Endothelial cell (in vitro differentiated cells): ENCODE measurements around the gene PHF10. TPM values are rescaled to one million over a fixed set of nuclear protein-coding genes. Genes with fewer than 3 reads are reported as not detected.
"Not testable (repeated sequence)": the region's sequence is repeated elsewhere in the genome, so short reads cannot be mapped to it uniquely, and the experiment has no call there.

Experiments
- DNase-seq: peaks from one replicate; pipeline ENCODE4 v3.0.0; 2021; ENCODE audit warnings: low spot score
- H3K27ac Mint-ChIP-seq: one replicate; pipeline ENCODE4 v1.8.0; 2021; ENCODE audit warnings: mixed read lengths, inconsistent platforms; ENCODE audit not compliant: unreplicated experiment
- H3K27me3 Mint-ChIP-seq: one replicate; pipeline ENCODE4 v1.8.0; 2021; ENCODE audit warnings: mild to moderate bottlenecking, moderate library complexity, mixed read lengths, inconsistent platforms; ENCODE audit not compliant: unreplicated experiment
- H3K36me3 Mint-ChIP-seq: one replicate; pipeline ENCODE4 v1.8.0; 2021; ENCODE audit warnings: mild to moderate bottlenecking, low read depth, mixed read lengths, inconsistent platforms; ENCODE audit not compliant: unreplicated experiment
- H3K4me1 Mint-ChIP-seq: one replicate; pipeline ENCODE4 v1.8.0; 2021; ENCODE audit warnings: mild to moderate bottlenecking, mixed read lengths, inconsistent platforms; ENCODE audit not compliant: unreplicated experiment
- H3K4me3 Mint-ChIP-seq: one replicate; pipeline ENCODE4 v1.8.0; 2021; ENCODE audit warnings: mild to moderate bottlenecking, mixed read lengths, inconsistent platforms; ENCODE audit not compliant: unreplicated experiment
- H3K9me3 Mint-ChIP-seq: one replicate; pipeline ENCODE4 v1.8.0; 2021; ENCODE audit warnings: mixed read lengths, inconsistent platforms; ENCODE audit not compliant: unreplicated experiment
- CTCF ChIP-seq: fragments of 200-600 bp; sonication (generic); IDR thresholded peaks from one replicate; pipeline ENCODE4 v1.5.0; 2021; ENCODE audit warnings: antibody characterized with exemption; ENCODE audit not compliant: unreplicated experiment
- long read RNA-seq: library from polyadenylated mRNA; unstranded; transcript quantifications from one replicate; pipeline ENCODE4 v2.0.0, GENCODE V29; 2020; ENCODE audit not compliant: unreplicated experiment
- total RNA-seq: library from RNA; stranded (reverse); fragmentation: NEBNext Ultra II Directional; extraction: Animal tissue kit (Norgen Biotek cat#: 25700); gene quantifications from one replicate; pipeline ENCODE4 v1.2.1, GENCODE V29; 2021; ENCODE audit not compliant: unreplicated experiment

The PHF10 gene
- 33.6 TPM for total RNA-seq
- long read RNA-seq: 0 reads

GRCh38 chr6:169724494-169725124 lies at the start of gene PHF10:
PHF10 (minus strand) TSS chr6:169724500; CDS start chr6:169723931, 569 bp downstream.
- peak within 1 kb of the TSS; percentile 79 for H3K27ac Mint-ChIP-seq
- peaks cover 5% of the 10 kb centered on the region for H3K36me3 Mint-ChIP-seq
- H3K27me3 Mint-ChIP-seq: peaks cover 8% of the 10 kb centered on the region
- H3K9me3 Mint-ChIP-seq: no peaks in the 10 kb centered on the region
- peak; percentile 68 for DNase-seq
- no peak for TF ChIP-seq CTCF
- H3K4me1 Mint-ChIP-seq: peaks cover 25% of the 10 kb centered on the region
- peak within 1 kb of the TSS; percentile 93 for H3K4me3 Mint-ChIP-seq

GRCh38 chr6:169766921-169767736 lies 42.8 kb upstream of the PHF10 start:
- TF ChIP-seq CTCF: no peak
- H3K4me1 Mint-ChIP-seq: peaks cover 6% of the 10 kb centered on the region
- H3K36me3 Mint-ChIP-seq: peaks cover 26% of the 10 kb centered on the region
- no peaks in the 10 kb centered on the region for H3K27me3 Mint-ChIP-seq
- no peaks in the 10 kb centered on the region for H3K9me3 Mint-ChIP-seq
- no peak overlapping the region for H3K4me3 Mint-ChIP-seq
- DNase-seq: no peak
- no peak overlapping the region for H3K27ac Mint-ChIP-seq

GRCh38 chr6:169766232-169766631 lies 41.9 kb upstream of the PHF10 start:
- TF ChIP-seq CTCF: no peak
- no peak for DNase-seq
- Mint-ChIP-seq H3K9me3 (no peaks in the 10 kb centered on the region), H3K27me3 (no peaks in the 10 kb centered on the region), H3K27ac (no peak overlapping the region), H3K36me3 (peaks cover 26% of the 10 kb centered on the region), H3K4me1 (peaks cover 6% of the 10 kb centered on the region), H3K4me3 (no peak overlapping the region)

DNA sequence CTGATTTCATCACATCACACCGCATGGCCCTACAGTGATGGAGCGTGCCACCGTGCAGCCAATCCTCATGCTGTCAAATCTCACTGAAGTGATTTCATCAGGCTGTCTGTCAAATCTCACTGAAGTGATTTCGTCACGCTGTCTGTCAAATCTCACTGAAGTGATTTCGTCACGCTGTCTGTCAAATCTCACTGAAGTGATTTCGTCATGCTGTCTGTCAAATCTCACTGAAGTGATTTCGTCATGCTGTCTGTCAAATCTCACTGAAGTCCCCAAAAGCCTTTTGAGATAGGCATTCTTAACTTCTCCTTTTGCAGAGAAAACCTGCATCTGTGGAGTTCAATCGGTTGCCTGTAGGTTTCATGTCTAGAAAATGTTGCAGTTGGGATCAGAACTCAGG lies 41.5 kb upstream of the PHF10 start:
- H3K27ac Mint-ChIP-seq, H3K4me3 Mint-ChIP-seq, H3K27me3 Mint-ChIP-seq: not testable (repeated sequence)

DNA sequence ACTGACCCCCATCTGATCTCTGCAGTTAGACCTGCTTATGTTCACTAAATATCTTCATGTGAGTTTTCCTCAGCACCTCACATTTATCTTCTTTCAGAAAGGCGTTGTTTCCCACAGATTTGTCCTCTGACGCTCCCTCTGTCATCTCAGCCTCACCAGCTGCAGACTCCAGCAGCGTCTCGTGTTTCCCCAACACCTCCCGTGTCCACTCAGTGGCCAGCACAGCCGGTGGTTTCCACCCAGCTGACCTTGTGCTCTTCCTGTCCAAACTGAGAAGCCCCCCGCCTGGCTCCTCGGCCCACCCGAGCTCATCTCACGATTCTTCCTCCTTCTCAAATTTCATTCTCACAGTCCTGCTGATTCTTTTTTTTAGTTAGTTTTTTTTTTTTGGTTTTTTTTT lies 39.6 kb upstream of the PHF10 start:
- Mint-ChIP-seq H3K36me3 (peaks cover 41% of the 10 kb centered on the region), H3K4me3 (no peak overlapping the region), H3K27me3 (no peaks in the 10 kb centered on the region), H3K4me1 (peaks cover 6% of the 10 kb centered on the region), H3K9me3 (no peaks in the 10 kb centered on the region), H3K27ac (no peak overlapping the region)
- no peak for DNase-seq
- no peak for TF ChIP-seq CTCF

More for the DNA sequence above, 41.5 kb upstream of the PHF10 start:
- peaks cover 26% of the 10 kb centered on the region for H3K36me3 Mint-ChIP-seq
- H3K9me3 Mint-ChIP-seq, H3K4me1 Mint-ChIP-seq, DNase-seq: not testable (repeated sequence)
